HG03025 (cell line): ENCODE results near the gene TGFBR1.
"Not testable (repeated sequence)": the region's sequence is repeated elsewhere in the genome, so short reads cannot be mapped to it uniquely, and the experiment has no call there.

Experiments used
- ATAC-seq: cut with Tn5 transposase; IDR thresholded peaks from one replicate; pipeline ENCODE4 v1.9.1; 2021; ENCODE audit warnings: mild to moderate bottlenecking, moderate library complexity; ENCODE audit not compliant: unreplicated experiment, low FRiP score

Gene TGFBR1

DNA sequence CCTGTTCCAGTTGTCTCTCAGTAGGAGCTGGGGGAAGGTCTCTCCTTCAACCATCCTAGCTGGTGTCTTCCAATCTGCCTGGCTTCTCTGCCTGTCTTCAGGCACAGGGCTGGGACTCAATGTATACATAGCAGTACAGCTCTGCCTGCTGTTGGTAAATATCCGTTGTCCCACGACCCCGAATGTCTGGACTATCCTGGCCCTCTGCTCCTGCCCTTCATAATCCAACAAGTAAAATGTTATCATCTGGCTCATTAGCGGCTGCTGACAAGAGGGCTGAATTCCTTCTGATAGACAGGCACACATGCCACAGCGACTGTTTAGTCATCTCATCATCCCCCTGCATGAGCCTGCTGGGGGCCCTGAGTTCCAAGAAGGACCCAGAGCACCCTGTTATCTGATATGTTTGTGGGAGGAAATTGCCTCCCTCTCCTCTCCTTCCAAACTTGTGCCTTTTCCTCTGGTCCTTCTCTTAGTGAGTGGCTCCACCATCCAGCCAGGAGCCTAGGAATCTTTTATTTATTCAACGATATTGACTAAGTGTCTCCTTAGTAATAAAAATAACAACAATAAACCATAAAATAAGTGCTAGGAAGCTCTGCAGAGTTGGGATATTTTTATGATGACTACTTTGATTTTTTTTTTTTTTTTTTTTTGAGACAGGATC, 29.5 kb upstream of the TGFBR1 start:
- ATAC-seq = no peak

DNA sequence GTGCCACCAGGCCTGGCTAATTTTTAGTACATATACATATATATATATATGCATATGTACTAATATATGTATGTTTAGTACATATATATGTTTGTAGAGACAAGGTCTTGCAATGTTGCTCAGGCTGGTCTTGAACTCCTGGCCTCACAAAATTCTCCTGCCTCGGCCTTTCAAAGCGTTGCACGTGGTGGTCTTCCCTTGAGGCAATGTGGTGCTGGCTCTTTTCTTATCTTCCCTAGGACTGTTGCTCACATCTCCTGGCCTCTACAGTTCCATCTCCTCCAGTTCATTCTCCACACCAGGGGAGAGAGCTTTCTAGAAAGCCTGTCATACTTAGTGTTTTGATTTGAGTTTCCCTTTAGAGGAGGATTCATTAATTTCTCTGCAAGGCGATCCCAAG, 28.9 kb upstream of the TGFBR1 start:
- ATAC-seq = no peak

DNA sequence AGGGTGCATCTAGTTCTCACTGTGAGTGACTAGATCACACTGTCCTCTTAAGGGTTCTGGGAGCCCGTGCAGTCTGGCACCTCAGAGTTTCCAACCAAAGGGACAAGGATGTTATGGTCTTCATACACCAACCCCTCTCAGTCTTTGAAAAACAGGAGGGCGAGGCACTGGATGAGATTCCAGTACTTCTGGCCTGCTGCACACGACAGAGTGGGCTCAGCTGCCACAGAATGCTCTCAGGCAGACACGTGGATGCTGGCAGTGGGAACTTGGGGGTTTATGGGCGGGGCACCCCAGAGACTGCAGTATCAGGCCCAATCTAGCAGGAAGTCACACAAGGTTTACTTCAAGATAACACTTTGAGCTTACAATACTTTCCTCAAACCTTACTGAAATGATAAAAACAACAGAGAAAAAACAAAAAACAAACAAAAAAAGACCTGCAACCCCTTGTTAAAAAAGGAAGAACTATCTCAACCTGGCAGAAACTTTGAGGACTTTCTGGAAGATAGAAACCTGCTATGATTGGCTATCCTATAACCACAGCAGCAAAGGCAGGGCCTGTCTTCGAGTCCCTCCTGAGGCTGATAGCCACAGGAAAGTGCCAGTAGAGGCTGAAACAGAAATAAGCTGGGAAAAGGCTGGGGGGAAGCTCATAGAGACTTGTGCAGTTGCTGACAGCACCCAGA, 28.3 kb upstream of the TGFBR1 start:
- ATAC-seq = no peak

DNA sequence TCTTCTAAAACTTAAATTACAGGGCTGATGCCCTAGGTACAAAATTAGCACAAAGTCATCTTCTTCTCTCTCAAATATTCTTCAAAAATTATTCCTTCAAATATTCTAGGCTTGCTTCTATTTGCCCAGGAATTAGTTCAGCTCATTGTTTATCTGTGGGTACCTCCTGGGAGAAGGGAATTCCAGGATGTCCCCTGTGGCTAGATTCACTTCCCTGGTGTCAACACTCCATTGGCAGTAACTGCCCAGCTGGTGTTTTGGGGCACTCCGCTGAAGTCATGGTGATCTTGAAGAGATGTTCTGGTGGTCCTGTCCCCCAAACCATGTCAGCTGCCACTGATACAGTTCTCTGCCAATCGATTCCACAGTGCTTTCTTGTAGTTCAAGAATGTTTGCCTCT, 26.2 kb upstream of the TGFBR1 start:
- no peak for ATAC-seq

DNA sequence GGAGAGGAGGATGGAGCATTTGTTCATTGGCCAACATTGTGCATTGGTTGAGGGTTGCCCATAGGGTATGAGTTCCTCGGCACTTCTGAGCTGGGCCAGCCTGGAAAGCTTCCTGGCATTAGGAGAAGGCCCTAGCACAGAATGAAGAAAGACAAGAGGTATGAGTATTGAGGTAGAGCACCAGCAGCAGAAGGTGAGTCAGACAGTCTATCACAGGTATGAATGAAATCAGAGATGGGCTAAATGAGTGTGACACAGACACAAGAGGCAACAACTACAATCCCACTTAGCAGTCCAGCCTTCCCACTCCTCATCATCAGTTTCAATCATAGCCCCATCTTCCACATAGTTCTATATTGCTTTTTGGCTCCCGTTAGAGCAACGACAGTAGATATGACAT, 25.4 kb upstream of the TGFBR1 start:
- ATAC-seq = no peak

DNA sequence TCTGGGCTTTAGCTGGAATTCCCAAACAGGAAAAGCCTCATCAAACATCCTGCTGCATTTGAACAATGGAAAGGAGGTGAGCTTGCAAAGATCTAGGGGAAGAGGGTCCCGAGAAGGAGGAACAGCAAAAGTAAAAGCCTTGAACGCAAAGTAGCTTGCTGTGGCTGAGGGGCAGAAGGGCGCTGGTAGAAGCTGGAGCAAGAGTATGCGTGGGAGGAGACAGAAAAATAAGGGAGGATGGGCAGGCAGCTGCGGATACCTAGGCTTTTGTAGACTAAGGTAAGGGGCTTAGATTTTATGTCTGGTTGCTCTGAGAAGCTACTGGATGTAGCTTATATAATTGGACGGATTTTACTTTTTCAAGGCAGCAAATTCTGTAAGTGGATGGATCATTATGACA, 21.9 kb upstream of the TGFBR1 start:
- no peak for ATAC-seq

DNA sequence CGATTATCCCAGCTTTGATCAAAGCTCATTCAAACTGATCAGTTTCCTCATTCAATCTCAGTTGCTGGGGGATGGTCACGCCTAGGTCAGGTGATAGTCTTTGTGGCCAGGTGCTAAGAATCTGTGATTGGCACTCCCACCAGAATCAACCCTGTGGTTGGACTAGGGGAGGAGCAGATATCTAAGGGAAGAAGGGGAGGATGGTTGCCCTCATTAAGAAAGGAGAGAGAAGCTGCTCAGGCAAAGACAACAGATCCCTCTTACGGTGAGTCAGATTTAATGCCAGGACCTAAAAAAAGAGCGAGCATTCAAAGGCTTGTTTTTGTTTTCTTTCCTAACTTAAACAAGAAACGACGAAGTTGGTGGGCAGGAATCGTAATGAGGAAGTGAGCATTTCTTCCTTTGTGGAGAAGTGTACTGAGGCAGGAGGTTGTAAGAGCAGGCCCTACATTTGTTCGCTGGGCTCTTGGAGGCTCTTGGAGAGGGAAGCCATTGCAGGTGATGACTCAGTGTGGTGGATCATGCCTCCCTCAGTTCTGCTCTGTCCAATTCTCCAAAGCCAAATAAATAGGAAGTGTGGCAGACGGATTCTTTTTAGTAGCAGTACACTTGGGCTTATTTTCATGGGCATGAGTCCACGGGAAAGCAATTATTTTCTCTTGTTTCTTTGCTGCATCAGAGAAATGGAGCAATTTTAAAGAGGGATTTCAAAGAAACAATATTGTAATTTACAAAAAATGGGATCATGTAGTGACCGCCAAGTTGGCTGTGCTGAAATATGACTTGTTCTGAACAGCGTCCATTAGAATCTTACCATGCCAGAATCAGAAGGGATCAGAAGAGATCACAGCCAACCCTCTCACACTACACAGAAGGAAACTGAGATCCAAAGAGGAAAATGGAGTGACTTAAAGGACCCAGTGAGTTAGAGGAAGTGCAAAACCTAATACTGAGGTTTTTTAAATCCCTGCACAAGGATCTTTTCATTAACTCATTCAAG, 18.7 kb upstream of the TGFBR1 start:
- no peak for ATAC-seq

DNA sequence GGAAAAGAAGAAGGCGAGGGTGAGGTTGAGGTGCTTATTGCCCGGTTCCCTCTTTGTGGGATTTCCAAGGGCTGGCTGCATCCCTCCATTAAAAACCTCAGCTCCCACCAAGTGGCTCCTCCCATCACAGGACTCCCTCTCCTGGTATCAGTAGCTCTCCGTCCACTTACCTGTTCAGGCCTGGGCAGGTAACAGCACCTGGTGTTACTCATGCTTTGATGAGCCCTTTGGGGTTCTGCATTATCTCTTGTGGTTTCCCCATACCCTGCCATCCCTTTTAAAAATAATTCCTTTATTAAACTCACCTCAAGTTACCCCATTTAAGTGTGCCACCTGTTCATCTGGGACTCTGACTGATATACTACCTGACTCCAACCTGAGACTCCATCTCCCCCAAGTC, 17.5 kb upstream of the TGFBR1 start:
- no peak for ATAC-seq

DNA sequence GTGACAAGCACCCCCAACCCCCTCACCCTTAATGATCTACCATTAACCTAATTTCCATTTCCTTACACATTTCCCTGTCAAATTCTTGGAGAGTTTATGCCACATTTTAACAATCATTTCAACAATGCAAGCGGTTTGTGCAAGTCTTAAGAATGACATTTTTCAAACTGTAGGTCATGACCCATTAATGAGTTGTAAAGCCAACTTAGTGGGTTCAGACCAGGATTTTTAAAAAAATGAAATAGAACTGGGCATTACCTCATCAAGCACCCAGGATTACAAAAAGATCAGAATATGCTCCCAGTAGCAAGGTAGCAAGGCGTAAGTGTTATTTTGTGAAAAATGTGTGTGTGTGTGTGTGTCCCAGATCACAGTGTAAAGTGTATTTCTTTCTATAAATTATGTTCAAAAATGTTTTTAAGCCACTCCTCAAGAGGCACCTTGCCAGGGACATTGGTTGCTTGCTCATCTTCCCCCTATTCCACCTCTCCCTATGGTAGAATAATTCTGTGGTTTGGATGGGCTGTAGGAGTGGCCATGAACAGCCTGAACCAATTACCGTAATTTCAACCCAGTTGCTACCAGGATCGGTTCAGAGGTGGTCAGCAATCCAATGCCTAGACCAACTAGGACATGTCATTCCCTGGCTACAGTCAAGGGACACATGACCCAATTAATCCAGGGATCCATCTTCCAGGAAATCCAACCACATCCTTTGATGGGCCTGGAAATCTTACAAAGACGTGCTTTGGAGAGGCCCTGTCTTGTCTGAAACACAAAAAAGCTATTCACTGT, 14.4 kb upstream of the TGFBR1 start:
- ATAC-seq = no peak

DNA sequence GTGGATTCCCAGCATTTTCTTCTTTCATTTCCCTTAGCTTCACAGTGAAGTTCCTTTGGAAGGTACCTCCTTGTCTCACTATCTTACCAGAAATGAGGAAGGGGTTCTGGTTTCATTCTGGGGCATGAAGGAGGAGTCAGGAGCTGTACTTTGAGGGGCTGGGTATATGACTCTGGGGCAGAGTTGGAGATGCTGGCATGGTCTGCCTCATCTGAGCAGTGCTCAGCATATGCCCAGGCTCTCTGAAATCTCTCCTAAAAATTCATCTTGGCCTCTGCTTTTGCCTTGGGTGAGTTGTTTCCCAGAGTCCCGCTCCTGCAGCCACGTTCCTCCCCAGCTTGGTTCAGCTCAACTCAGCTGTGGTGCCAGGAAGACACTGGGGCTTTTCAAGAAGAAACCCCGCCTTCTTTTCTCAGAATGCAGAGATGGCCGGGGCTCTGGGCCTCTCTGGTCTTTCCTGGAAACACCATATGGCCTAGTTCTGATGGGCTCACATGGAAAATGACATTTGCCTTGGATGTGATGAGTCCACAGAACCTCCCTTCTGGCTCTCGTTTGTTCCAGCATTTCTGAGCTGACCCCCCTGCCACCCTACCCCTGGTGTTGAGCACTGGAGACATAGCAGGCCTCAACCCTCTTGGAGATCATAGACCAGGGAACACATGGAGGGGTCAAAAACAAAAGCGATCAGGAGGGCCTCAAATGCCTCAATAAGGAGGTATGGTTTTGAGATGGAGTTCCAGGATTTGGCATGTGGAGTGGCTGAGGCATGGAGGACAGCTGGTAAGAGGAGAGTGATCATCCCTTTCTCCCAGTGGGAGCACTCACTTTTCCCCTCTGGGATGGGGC, 12.0 kb upstream of the TGFBR1 start:
- ATAC-seq = no peak

DNA sequence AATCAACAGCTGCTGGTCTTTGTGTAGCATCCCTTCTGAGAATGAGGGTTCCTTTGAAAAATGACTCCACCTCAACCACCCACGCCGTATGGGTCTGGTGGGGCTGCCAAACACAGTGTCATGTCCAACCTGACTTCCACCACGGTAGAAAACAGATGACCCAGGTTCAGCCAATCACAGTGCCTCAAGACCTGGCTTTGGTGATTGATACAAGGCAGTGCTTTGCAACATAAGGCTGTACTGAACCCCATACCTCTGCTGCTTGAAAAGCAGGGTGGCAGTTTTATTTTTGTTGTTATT, 11.5 kb upstream of the TGFBR1 start:
- ATAC-seq = no peak

DNA sequence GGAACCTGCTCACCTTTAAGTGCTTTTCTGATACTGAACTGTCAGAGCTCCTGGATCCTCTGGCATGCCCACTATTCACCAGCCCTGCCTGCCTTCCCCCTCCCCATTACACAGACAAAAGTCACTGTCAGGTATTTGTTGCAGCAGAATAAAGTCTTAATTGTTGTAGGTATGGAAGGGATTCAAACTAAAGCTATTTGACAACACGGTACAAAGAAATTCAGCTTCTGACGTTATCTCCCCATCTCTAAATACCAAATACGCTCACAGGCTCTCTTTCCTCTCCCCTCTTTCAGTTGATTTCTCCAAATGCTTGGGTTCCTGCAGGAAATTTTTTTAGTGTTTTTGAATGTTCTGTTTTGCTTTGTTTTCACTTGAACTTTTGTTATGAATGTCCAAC, 9.3 kb upstream of the TGFBR1 start:
- ATAC-seq = no peak

DNA sequence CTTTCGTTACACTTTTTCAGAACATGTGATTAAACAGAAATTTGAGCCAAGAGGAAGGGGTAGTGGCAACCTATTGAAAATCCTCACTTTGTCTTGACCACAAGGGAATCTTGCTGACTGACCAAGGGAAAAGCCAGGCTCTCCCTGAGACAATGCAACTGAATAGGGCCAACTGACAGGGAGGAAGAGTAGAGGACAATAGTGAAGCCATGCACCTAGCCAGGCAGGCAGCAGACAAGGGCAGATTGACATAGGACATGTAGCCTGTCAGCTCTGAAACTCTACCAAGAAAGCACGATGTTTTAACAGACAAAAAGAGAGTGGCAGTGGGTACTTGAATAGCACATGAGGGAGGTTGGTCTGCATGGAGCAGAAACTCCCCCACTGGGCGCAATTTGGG, 8.5 kb upstream of the TGFBR1 start:
- ATAC-seq = no peak

DNA sequence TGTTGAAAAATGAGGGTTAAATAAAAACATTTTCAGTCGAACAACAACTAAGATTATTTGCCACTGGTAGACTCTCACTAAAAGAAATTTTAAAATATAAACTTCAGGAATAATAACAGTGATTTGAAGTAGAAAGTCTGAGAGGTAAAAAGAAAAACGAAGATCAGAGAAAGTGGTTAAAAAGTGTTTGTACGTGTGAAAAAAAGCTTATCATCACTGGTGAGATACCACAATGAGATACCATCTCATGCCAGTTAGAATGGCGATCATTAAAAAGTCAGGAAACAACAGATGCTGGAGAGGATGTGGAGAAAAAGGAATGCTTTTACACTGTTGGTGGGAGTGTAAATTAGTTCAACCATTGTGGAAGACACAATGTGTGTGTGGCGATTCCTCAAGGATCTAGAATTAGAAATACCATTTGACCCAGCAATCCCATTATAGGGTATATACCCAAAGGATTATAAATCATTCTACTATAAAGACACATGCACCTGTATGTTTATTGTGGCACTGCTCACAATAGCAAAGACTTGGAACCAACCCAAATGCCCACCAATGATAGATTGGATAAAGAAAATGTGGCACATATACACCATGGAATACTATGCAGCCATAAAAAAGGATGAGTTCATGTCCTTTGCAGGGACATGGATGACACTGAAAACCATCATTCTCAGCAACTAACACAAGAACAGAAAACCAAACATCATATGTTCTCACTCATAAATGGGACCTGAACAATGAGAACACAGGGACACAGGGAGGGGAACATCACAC, 4.9 kb upstream of the TGFBR1 start:
- ATAC-seq = not testable (repeated sequence)

DNA sequence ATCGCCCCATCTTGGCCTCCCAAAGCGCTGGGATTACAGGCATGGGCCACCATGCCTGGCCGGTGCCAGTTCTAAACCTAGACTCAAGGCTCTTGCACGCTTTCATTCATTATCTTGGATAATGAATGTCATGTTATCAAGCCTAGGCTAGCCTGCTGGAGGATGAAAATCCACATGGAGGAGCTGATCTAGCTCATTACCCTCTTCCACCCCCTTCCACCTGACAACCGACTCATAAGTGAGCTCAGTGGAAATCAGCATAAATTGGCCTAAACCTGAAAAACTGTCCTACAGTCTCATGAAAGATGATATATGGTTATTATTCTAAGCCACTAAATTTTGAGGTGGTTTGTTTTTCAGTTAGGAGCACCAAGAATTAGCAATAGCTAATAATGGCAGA, 3.6 kb upstream of the TGFBR1 start:
- ATAC-seq = no peak

DNA sequence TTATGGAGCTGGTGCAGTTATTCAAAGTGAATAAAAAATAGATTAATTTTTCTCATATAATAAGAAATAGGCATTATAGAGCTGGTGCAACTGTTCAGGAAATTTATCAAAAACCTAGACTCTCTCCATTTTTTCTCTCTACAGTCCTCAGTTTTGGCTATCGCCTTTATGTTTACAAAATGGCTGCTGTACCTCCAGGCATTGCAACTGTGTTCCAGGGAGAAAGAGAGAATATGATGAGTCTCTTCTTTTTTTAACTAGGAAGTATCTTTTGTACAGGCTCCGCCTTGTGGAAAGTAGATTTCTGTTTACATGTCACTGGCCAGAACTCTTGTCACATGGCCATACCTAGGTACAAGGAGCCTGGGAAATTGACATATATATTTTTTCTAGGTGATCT, 3.1 kb upstream of the TGFBR1 start:
- ATAC-seq = no peak

DNA sequence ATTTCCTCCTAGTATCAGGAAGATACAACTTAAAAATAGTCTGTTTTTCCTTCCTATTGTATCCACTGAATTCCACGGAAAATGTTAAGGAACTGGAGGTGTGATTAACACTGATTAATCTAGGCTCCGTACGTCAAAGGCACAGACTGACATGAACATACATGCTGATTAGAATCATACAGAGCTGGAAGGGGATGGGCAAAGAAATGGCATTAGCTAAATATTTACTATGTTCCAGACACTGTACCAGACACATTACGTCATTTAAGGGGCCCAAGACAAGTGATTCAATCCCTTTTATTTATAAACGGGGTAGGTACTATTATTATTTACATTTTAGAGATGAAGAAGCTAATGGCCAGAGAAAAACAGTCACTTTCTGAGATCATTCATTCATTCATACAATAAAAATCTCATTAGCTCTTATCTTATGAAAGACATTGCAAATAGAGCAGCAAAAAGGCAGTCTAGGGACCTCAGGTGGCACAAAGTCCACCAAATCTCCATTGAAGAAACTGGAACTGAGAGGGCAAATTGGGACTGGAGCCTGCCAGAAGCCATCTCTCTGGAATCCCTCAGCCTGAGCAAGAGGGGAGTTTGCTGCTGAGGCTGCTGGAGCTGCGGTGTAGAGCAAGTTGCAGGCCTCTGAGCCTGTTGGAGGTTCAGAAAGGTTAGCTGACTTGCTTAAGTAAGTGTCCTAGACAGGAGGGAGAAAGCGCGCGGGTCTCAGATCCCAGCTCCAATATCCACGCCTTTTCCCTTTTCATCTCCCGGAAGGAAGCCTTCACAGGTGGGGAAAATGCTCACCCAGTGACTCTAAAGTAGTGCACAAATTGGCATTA, 1.6 kb upstream of the TGFBR1 start:
- ATAC-seq = no peak

DNA sequence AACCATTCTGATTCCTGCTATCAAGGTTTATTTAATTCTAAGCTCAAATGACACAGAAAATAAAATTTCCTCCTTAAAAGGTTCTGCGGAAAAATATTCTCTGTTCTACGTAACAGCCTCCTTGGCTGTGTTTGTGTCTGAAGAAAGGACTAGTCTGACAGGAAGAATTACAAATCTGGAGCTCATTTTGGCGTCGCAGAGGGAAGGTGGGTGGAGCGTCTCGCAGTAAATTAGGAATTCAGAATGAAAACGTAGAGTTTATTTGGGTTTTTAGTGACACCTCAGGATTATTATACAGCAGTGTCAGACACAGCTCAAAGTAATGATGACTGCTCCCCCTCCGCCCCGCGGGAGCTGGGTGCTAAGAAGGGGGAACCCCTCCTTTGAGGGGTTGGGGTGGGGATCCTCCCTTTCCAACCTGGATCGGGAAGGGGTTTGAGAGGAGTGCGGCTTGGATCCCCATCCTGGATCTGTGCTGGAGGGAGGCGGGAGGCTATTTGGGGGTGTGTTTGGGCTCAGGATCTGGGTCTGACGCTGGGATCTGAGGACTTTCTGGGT, 933 bp upstream of the TGFBR1 start:
- ATAC-seq = no peak
